ENCODE measurements around the gene PLCZ1. TPM values are rescaled to one million over a fixed set of nuclear protein-coding genes. Genes with fewer than 3 reads are reported as not detected.

The PLCZ1 gene
- total and polyA plus RNA-seq, 10 of the 15 experiments (the other 5 are each of a cell fraction or from before 2014, with no cell fraction given), result not detected

DNA sequence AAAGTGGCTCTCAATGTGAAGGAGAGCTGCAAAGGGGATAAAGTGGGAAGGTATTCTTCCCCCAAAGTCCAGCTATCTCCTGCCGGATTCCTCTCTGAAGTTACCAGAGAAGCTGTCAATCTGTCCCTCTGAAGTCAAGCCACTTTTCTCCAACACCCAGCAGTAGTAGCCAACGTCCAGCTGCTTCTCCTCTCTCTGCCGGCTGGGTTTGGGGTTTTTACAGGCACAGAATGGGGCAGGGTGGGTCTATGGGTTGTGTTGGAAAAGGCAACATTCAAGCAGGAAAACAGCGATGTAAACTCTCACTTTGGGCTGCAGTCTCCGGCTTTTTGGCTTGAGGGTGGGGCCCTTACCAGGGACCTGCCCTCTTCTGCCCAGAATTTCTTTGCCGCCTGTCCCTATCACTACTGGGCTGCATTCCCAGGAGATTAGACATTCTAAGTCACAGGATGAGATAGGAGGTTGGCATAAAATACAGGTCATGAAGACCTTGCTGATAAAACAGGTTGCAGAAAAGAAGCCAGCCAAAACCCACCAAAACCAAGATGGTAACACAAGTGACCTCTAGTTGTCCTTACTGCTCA, 16.4 kb upstream of the PLCZ1 start (continued):
- TF ChIP-seq, protein P1, sequence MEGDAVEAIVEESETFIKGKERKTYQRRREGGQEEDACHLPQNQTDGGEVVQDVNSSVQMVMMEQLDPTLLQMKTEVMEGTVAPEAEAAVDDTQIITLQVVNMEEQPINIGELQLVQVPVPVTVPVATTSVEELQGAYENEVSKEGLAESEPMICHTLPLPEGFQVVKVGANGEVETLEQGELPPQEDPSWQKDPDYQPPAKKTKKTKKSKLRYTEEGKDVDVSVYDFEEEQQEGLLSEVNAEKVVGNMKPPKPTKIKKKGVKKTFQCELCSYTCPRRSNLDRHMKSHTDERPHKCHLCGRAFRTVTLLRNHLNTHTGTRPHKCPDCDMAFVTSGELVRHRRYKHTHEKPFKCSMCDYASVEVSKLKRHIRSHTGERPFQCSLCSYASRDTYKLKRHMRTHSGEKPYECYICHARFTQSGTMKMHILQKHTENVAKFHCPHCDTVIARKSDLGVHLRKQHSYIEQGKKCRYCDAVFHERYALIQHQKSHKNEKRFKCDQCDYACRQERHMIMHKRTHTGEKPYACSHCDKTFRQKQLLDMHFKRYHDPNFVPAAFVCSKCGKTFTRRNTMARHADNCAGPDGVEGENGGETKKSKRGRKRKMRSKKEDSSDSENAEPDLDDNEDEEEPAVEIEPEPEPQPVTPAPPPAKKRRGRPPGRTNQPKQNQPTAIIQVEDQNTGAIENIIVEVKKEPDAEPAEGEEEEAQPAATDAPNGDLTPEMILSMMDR (IDR thresholded peaks at IDR 0.05 in 2 of 3, conservative IDR thresholded peaks at IDR 0.05 in 1 of 3; ENCODE audit: control insufficient read depth in 2 of 3, extremely low read depth in 1 of 3, insufficient read depth in 1 of 3, low read depth in 3 of 3, low read length in 3 of 3), result no peak
- no peak for TF ChIP-seq RCOR1 (conservative IDR thresholded peaks at IDR 0.05; ENCODE audit: low read depth, low read length)
- TF ChIP-seq EED (IDR thresholded peaks at IDR 0.05; ENCODE audit: low read depth), result no peak
- TF ChIP-seq, protein P2, sequence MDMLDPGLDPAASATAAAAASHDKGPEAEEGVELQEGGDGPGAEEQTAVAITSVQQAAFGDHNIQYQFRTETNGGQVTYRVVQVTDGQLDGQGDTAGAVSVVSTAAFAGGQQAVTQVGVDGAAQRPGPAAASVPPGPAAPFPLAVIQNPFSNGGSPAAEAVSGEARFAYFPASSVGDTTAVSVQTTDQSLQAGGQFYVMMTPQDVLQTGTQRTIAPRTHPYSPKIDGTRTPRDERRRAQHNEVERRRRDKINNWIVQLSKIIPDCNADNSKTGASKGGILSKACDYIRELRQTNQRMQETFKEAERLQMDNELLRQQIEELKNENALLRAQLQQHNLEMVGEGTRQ (IDR thresholded peaks at IDR 0.05; ENCODE audit: borderline replicate concordance, low read depth, low read length), result no peak
- no peak for TF ChIP-seq STAT3 (IDR thresholded peaks at IDR 0.05; ENCODE audit: low read depth, low read length)

DNA sequence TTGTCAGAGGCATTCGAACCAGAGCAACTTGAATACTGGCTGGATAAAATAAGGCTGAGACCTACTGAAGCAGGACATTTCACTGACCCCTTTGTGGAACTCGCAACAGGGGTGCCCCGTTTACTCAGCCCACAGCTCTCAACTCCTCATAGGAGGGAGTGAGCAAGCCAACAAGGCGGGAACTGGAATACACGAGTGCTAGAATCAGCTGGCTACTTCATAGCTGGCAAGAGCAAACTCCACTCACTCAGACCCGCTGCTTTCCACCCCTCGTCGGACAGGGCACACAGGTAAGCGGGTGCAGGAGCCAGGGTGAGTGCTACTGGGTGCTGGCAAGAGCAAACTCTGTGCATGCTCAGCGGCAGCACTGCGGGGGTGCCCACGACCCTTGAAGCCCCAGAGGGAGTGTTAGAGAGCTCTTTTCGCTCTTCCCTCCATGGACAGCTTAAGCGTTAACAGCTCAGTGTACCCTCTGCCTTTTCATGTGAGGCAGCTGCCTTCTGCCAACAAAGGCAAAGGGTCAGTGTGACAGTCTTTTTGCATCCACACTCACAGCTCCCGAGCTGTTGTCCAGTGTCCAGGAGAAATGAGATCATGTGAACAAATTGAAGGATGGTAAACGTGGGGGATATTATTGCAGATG, 15.8 kb upstream of the PLCZ1 start:
- POLR2A ChIA-PET, result no interaction called here
- TF ChIP-seq, protein P3, sequence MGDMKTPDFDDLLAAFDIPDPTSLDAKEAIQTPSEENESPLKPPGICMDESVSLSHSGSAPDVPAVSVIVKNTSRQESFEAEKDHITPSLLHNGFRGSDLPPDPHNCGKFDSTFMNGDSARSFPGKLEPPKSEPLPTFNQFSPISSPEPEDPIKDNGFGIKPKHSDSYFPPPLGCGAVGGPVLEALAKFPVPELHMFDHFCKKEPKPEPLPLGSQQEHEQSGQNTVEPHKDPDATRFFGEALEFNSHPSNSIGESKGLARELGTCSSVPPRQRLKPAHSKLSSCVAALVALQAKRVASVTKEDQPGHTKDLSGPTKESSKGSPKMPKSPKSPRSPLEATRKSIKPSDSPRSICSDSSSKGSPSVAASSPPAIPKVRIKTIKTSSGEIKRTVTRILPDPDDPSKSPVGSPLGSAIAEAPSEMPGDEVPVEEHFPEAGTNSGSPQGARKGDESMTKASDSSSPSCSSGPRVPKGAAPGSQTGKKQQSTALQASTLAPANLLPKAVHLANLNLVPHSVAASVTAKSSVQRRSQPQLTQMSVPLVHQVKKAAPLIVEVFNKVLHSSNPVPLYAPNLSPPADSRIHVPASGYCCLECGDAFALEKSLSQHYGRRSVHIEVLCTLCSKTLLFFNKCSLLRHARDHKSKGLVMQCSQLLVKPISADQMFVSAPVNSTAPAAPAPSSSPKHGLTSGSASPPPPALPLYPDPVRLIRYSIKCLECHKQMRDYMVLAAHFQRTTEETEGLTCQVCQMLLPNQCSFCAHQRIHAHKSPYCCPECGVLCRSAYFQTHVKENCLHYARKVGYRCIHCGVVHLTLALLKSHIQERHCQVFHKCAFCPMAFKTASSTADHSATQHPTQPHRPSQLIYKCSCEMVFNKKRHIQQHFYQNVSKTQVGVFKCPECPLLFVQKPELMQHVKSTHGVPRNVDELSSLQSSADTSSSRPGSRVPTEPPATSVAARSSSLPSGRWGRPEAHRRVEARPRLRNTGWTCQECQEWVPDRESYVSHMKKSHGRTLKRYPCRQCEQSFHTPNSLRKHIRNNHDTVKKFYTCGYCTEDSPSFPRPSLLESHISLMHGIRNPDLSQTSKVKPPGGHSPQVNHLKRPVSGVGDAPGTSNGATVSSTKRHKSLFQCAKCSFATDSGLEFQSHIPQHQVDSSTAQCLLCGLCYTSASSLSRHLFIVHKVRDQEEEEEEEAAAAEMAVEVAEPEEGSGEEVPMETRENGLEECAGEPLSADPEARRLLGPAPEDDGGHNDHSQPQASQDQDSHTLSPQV (IDR thresholded peaks at IDR 0.05), result no peak
- TF ChIP-seq, protein P4, sequence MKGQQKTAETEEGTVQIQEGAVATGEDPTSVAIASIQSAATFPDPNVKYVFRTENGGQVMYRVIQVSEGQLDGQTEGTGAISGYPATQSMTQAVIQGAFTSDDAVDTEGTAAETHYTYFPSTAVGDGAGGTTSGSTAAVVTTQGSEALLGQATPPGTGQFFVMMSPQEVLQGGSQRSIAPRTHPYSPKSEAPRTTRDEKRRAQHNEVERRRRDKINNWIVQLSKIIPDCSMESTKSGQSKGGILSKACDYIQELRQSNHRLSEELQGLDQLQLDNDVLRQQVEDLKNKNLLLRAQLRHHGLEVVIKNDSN (IDR thresholded peaks at IDR 0.05; ENCODE audit: borderline replicate concordance, extremely low read length, insufficient read depth, low read depth, low read length), result no peak
- TF ChIP-seq YBX1 (IDR thresholded peaks at IDR 0.05), result no peak
- TF ChIP-seq, protein P5, sequence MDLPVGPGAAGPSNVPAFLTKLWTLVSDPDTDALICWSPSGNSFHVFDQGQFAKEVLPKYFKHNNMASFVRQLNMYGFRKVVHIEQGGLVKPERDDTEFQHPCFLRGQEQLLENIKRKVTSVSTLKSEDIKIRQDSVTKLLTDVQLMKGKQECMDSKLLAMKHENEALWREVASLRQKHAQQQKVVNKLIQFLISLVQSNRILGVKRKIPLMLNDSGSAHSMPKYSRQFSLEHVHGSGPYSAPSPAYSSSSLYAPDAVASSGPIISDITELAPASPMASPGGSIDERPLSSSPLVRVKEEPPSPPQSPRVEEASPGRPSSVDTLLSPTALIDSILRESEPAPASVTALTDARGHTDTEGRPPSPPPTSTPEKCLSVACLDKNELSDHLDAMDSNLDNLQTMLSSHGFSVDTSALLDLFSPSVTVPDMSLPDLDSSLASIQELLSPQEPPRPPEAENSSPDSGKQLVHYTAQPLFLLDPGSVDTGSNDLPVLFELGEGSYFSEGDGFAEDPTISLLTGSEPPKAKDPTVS (IDR thresholded peaks at IDR 0.05; ENCODE audit: low read depth, low read length), result no peak
- no peak for TF ChIP-seq TBL1XR1 (IDR thresholded peaks at IDR 0.05; ENCODE audit: low read depth, low read length)
- no peak for TF ChIP-seq BACH1 (IDR thresholded peaks at IDR 0.05; ENCODE audit: borderline replicate concordance)

More for the DNA sequence above, 15.8 kb upstream of the PLCZ1 start:
- Histone ChIP-seq H3K9me3 (replicated peaks; ENCODE audit: control insufficient read depth, insufficient read depth, low read length) (no peaks in the 10 kb centered on the region), H3K9ac (ENCODE audit: control insufficient read depth, insufficient read depth, low read length) (no peak overlapping the region), H3K4me3 (no peak overlapping the region), H3K36me3 (ENCODE audit: control insufficient read depth in 2 of 2, insufficient read depth in 2 of 2, low read length in 1 of 2) (no peaks in the 10 kb centered on the region), H3K27ac (ENCODE audit: control insufficient read depth, insufficient read depth) (no peak overlapping the region), H3K27me3 (replicated peaks in 1 of 2; ENCODE audit: control insufficient read depth in 2 of 2, insufficient read depth in 2 of 2, low read length in 1 of 2) (no peaks in the 10 kb centered on the region), H3K4me2 (ENCODE audit: control insufficient read depth, insufficient read depth) (no peak overlapping the region), H3K4me1 (ENCODE audit: control insufficient read depth, insufficient read depth, low read length) (no peaks in the 10 kb centered on the region), H4K20me1 (ENCODE audit: control insufficient read depth, insufficient read depth) (no peaks in the 10 kb centered on the region), H3K79me2 (ENCODE audit: control insufficient read depth, insufficient read depth, low read length) (no peaks in the 10 kb centered on the region), H2AFZ (ENCODE audit: control insufficient read depth, low read depth, low read length) (no peak overlapping the region)
- BruUV-seq (replicated peaks), result no TSS peak
- FAIRE-seq (no peak), ATAC-seq (no peak), DNase-seq (ENCODE audit: low read depth, low spot score) (no peak)
- ChIA-PET SMC1A (ENCODE audit: uncharacterized antibody, unreplicated experiment) (no interaction called here), CTCF (no interaction called here), RAD21 (ENCODE audit: unreplicated experiment) (no interaction called here)
- intact Hi-C loops (cut with micrococcal nuclease; ENCODE audit: unreplicated experiment), result no loop called here
- in situ Hi-C loops (cut with MboI), result no loop called here
- 25% methylated on average over 16 of the region's 16 CpGs for WGBS (ENCODE audit: insufficient coverage, insufficient replicate concordance, low lambda C conversion rate, missing lambda C conversion rate)
